HG02623 (cell line): ENCODE measurements around the gene OR8D1.
"Not testable (repeated sequence)": the region's sequence is repeated elsewhere in the genome, so short reads cannot be mapped to it uniquely, and the experiment has no call there.

ENCODE experiments used
- ATAC-seq: cut with Tn5 transposase; IDR thresholded peaks from one replicate; pipeline ENCODE4 v1.9.1; 2021; ENCODE audit warnings: moderate library complexity; ENCODE audit not compliant: unreplicated experiment

Gene OR8D1

DNA sequence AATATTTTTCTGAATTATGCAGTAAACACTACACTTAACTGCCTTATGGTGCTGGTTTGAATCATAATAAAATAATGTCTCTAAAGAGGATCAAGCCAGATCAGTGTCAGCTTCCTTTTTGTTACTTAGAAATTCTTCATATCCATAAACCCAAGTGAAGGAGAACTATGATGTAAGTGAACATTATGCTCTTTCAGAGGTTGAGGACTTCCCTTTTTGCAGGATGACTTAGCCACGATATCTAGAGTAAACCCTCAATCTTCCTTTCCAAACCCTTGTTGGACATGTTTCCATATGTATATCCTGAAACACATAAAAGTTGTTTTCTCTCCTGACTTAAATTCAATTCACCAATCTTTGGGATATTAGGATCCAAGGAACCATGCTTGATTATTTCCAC, 19.1 kb downstream of the OR8D1 start:
- ATAC-seq = no peak

DNA sequence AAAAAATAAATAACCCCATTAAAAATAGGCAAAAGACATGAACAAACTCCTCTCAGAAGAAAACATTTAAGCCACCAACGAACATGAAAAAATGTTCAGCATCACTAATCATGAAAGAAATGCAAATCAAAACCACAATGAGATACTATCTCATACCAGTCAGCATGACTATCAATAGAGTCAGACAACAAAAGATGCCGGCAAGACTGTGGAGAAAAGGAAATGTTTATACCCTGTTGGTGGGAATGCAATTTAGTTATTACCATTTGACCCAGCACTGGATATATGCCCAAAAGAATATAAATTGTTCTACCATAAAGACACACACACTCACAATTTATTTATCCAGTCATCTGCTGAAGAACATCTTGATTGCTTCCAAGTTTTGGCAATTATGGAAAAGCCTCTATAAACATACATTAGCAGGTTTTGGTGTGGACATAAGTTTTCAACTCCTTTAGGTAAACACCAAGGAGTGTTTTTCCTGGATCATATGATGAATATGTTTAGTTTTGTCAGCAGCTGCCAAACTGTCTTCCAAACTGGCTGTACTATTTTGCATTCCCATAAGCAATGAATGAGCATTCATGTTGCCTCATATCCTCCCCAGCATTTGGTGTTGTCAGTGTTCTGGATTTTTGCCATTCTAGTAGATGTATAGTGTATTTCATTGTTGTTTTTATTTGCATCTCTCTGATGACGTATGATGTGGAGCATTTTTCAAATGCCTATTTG, 28.0 kb downstream of the OR8D1 start:
- ATAC-seq = no peak

DNA sequence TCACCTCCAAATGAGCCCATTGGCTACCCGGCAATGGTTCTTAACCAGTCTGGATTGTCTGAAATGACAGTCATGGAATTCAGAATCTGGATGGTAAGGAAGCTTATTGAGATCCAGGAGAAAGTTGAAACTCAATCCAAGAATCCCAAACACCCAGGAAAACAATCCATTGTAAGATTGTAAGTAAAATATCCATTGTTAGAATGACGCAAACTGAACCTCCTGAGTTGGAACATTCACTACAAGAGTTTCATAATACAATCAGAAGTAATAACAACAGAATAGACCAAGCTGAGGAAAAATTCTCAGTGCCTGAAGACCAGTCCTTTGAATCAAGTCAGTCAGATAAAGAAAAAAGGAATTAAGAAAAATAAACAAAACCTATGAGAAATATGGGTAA, 35.5 kb downstream of the OR8D1 start:
- no peak for ATAC-seq

DNA sequence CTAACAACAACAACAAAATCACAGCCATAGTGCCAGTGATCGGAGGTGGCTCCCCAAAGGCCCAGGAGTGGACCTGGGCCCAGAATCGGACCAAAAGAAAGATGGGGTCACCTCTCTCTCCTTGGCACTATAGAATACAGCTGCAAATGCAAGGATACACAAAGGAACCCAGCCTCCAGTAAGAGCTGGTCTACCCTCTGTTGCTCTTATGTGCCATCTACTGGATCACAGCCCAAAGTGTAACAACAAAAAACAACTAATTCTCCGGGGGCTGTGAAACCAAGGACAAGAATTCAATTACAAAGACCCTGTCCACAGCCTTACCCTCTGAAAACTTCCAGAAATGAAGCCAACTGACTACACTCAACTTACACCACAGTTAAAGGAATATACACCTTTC, 35.9 kb downstream of the OR8D1 start:
- no peak for ATAC-seq

DNA sequence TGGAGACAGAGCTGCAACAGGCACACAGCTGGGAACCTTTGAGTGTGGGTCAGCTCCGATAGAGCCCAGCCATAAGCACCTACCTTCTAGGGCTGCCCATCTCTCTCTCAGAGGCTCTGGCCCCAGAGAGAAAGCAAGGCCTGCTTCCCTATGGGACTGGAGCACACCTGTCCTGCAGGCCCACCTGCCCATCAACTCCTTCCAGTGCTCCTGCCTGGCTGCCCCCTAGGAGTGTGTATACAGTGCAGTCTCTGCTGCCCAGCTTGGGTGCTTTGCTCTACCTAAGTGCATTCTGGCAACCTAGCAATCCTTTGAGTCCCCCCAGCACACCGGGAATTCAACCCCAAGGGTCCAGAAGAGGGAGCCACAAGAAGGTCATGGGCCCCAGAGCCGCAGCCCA, 36.5 kb downstream of the OR8D1 start:
- no peak for ATAC-seq

DNA sequence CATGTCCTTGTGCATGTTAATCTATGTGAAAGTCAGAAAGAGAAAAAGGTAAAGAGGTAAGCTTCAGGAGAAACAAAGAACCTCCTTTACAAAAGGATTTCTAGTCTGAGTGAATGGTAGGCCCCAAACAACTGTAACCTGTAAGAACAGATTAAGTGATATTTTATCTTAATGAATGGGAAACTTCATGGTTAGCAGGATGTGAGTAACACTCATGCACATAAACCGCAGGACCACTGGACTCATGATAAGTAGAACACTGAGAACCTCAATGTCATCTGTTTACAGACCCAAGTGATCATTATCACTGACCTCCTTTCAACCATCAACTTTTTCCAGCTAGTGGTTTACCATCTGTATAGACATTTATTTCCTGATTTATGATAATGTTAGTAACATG, 37.7 kb downstream of the OR8D1 start:
- ATAC-seq = no peak

DNA sequence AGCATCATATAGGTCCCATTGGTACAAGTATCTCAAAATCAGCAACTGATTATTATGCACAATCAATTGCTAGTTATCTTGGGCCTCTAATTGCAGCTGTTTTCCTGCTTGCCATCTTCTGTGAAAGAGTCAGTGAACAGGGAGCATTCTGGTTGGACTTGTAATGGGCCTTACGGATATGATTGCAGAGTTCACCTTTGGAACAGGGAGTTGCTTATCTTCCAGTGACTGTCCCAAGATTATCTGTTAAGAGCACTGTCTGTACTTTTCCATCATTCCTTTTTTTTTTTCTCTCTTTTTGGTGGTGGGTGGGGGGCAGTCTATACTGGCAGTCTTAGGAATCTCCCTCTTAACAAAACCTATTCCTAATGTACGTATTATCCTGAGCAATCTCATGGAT, 39.7 kb downstream of the OR8D1 start:
- ATAC-seq = no peak

DNA sequence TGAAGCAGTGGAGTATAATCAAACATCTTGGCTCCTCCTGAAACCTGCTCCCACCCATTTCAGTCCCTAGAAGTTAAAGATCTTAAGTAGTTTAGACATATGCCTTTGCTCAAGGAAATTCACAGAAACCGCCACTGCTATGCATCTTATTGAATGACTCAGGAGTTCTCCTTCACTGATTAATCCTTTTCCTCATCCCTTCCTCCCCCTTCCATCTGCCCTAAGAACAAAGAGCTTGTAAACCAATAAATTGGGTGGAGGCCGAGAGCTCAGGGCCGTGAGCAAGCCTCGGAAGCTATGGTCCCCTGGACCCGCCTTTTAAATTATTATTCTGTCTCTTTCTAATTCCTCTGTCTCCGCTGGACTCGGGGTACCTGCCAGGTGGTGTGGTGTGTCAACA, 42.9 kb downstream of the OR8D1 start:
- ATAC-seq = not testable (repeated sequence)

DNA sequence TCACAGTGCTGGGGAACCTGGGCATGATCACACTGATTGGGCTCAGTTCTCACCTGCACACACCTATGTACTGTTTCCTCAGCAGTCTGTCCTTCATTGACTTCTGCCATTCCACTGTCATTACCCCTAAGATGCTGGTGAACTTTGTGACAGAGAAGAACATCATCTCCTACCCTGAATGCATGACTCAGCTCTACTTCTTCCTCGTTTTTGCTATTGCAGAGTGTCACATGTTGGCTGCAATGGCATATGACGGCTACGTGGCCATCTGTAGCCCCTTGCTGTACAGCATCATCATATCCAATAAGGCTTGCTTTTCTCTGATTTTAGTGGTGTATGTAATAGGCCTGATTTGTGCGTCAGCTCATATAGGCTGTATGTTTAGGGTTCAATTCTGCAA, 48.7 kb downstream of the OR8D1 start:
- not testable (repeated sequence) for ATAC-seq

DNA sequence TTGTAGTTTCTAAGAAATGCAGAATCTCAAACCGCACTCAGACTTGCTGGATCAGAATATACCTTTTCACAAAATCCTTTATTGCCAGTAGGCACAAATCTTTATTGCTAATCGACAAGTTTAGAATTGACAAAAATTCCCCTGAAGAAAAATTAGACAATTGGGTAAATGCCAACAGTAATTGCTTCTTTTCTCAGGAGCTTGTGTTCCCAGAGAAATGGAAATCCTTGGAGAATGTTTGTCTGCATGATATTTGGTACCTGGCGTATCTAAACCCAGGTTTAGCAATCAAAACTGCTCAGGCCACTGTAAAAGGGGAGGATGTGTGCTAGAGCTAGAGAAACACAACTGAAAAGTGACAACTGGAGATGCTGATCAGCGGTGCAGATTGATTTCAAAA, 57.7 kb downstream of the OR8D1 start, which contains the start of gene OR8G5:
OR8G5 (plus strand) TSS at position 301 of the 400 bp plus-strand sequence. CDS start 8,556 bp downstream, outside the sequence.
- no peak for ATAC-seq
